Activated CD4-positive, alpha-beta T cell treated with anti-CD3 and anti-CD28 coated beads for 36 hours (primary cell): ENCODE results near the gene OR5J2. TPM values are rescaled to one million over a fixed set of nuclear protein-coding genes. Genes with fewer than 3 reads are reported as not detected.
"Not testable (repeated sequence)": the region's sequence is repeated elsewhere in the genome, so short reads cannot be mapped to it uniquely, and the experiment has no call there.

Source experiments
- ATAC-seq: fragments of 200-7000 bp; cut with Tn5 transposase; one replicate; pipeline ENCODE4 v1.10.0; 2021; ENCODE audit warnings: mild to moderate bottlenecking, moderate library complexity
- CTCF ChIA-PET: fragments of 350-600 bp; sonication (Branson Sonifier 250); formaldehyde crosslinking; loops from one replicate; lab custom pipeline; 2021; ENCODE audit warnings: antibody characterized with exemption; lab: Charles Lee
- POLR2A ChIA-PET: fragments of 350-600 bp; sonication (Branson Sonifier 250); formaldehyde crosslinking; loops from one replicate; lab custom pipeline; 2021; ENCODE audit warnings: antibody characterized with exemption, inconsistent platforms; lab: Charles Lee
- DNase-seq: peaks from one replicate; pipeline ENCODE4 v3.0.0-alpha.2; 2020
- H3K27ac Mint-ChIP-seq: one replicate; pipeline ENCODE4 v1.8.0; 2021; ENCODE audit warnings: mixed read lengths
- H3K27me3 Mint-ChIP-seq: one replicate; pipeline ENCODE4 v1.8.0; 2021; ENCODE audit warnings: mixed read lengths
- H3K36me3 Mint-ChIP-seq: one replicate; pipeline ENCODE4 v1.8.0; 2021; ENCODE audit warnings: low read depth, mixed read lengths
- H3K4me1 Mint-ChIP-seq: one replicate; pipeline ENCODE4 v1.8.0; 2021; ENCODE audit warnings: mixed read lengths
- H3K4me3 Mint-ChIP-seq: one replicate; pipeline ENCODE4 v1.8.0; 2021; ENCODE audit warnings: mild to moderate bottlenecking, moderate library complexity, mixed read lengths
- H3K9me3 Mint-ChIP-seq: one replicate; pipeline ENCODE4 v1.8.0; 2021; ENCODE audit warnings: low read depth, mixed read lengths
- intact Hi-C, 2 experiments: fragments of 100-400 bp; cut with DNase I in 1 of 2; cut with micrococcal nuclease in 1 of 2; formaldehyde crosslinking; loops; one replicate each; pipeline versions ENCODE4 v1.14.2 to v1.15.1; 2022 to 2024; cut with DNase I, micrococcal nuclease
- total RNA-seq, 2 experiments: library from RNA; stranded (reverse); gene quantifications; one replicate each; pipeline ENCODE4 v1.2.3, GENCODE V29; 2021

OR5J2 gene
- total RNA-seq, result not detected

GRCh38 chr11:56176318-56176717, at the start of gene OR5J2:
Gene OR5J2, plus strand, starts transcription at chr11:56176618. Its CDS starts 0 bp downstream, at chr11:56176618.
- intact Hi-C loops, result loop anchor here in 1 of 2 experiments (10.0 kb wide), 1 partner anchor 52 kb away; the partner anchor contains the start of gene OR8H3
- DNase-seq, result no peak
- no peaks in the 10 kb centered on the region for H3K4me1 Mint-ChIP-seq
- ChIA-PET POLR2A (no interaction called here), CTCF (no interaction called here)
- no peak within 1 kb of the TSS for H3K4me3 Mint-ChIP-seq
- peaks cover 18% of the 10 kb centered on the region for H3K9me3 Mint-ChIP-seq
- no peaks in the 10 kb centered on the region for H3K36me3 Mint-ChIP-seq
- no peak for ATAC-seq
- no peaks in the 10 kb centered on the region for H3K27me3 Mint-ChIP-seq
- H3K27ac Mint-ChIP-seq, result no peak within 1 kb of the TSS

GRCh38 chr11:56140151-56140661, 36.2 kb upstream of the OR5J2 start, which contains the start of gene OR8J3:
Gene OR8J3, minus strand, starts transcription at chr11:56140201. Its CDS starts 2,483 bp downstream, at chr11:56137718.
- no peak within 1 kb of the TSS for H3K27ac Mint-ChIP-seq
- intact Hi-C loops, result no loop called here
- CTCF ChIA-PET, result no interaction called here

GRCh38 chr11:56143681-56144080, 32.7 kb upstream of the OR5J2 start:
- intact Hi-C loops, DNase-seq, CTCF ChIA-PET, H3K4me3 Mint-ChIP-seq, POLR2A ChIA-PET, H3K27me3 Mint-ChIP-seq, H3K4me1 Mint-ChIP-seq, H3K36me3 Mint-ChIP-seq, H3K27ac Mint-ChIP-seq, ATAC-seq: not testable (repeated sequence)
- peaks cover 13% of the 10 kb centered on the region for H3K9me3 Mint-ChIP-seq

More at GRCh38 chr11:56140151-56140661, 36.2 kb upstream of the OR5J2 start, which contains the start of gene OR8J3:
- POLR2A ChIA-PET, result no interaction called here
- DNase-seq, result no peak
- H3K36me3 Mint-ChIP-seq, result no peaks in the 10 kb centered on the region
- H3K9me3 Mint-ChIP-seq, result peaks cover 14% of the 10 kb centered on the region
- no peaks in the 10 kb centered on the region for H3K27me3 Mint-ChIP-seq
- no peak for ATAC-seq
- no peak within 1 kb of the TSS for H3K4me3 Mint-ChIP-seq
- no peaks in the 10 kb centered on the region for H3K4me1 Mint-ChIP-seq

- H3K27ac Mint-ChIP-seq, result no peak overlapping the region
- no peaks in the 10 kb centered on the region for H3K36me3 Mint-ChIP-seq
- intact Hi-C loops, result no loop called here
- no peaks in the 10 kb centered on the region for H3K4me1 Mint-ChIP-seq
- ChIA-PET POLR2A (no interaction called here), CTCF (no interaction called here)
- H3K4me3 Mint-ChIP-seq, result no peak overlapping the region
- peaks cover 30% of the 10 kb centered on the region for H3K9me3 Mint-ChIP-seq
- no peaks in the 10 kb centered on the region for H3K27me3 Mint-ChIP-seq
- ATAC-seq (no peak), DNase-seq (no peak)
Observed at GRCh38 chr11:56151376-56151775, 25.0 kb upstream of the OR5J2 start.

GRCh38 chr11:56152333-56152732, 24.1 kb upstream of the OR5J2 start:
- Mint-ChIP-seq H3K36me3 (no peaks in the 10 kb centered on the region), H3K4me1 (no peaks in the 10 kb centered on the region), H3K27me3 (no peaks in the 10 kb centered on the region), H3K9me3 (peaks cover 39% of the 10 kb centered on the region), H3K4me3 (no peak overlapping the region), H3K27ac (no peak overlapping the region)
- DNase-seq, result no peak
- CTCF ChIA-PET, result no interaction called here
- POLR2A ChIA-PET, result no interaction called here
- ATAC-seq, result no peak
- intact Hi-C loops, result no loop called here

GRCh38 chr11:56160217-56160616, 16.2 kb upstream of the OR5J2 start, which contains the start of gene OR8K5:
Gene OR8K5, minus strand, starts transcription at chr11:56160317. Its CDS starts 0 bp downstream, at chr11:56160317.
- Mint-ChIP-seq H3K27me3 (no peaks in the 10 kb centered on the region), H3K4me3 (no peak within 1 kb of the TSS), H3K27ac (no peak within 1 kb of the TSS), H3K36me3 (no peaks in the 10 kb centered on the region), H3K9me3 (peaks cover 18% of the 10 kb centered on the region), H3K4me1 (no peaks in the 10 kb centered on the region)
- no peak for ATAC-seq
- intact Hi-C loops, result no loop called here
- CTCF ChIA-PET, result no interaction called here
- POLR2A ChIA-PET, result no interaction called here
- no peak for DNase-seq

- no peaks in the 10 kb centered on the region for H3K36me3 Mint-ChIP-seq
- no peak for ATAC-seq
Observed at GRCh38 chr11:56163804-56164203, 12.6 kb upstream of the OR5J2 start.

GRCh38 chr11:56172256-56172830, 4.1 kb upstream of the OR5J2 start:
- H3K4me3 Mint-ChIP-seq, result no peak overlapping the region
- CTCF ChIA-PET, result no interaction called here
- POLR2A ChIA-PET, result no interaction called here
- no peaks in the 10 kb centered on the region for H3K36me3 Mint-ChIP-seq
- peaks cover 11% of the 10 kb centered on the region for H3K9me3 Mint-ChIP-seq
- intact Hi-C loops, result loop anchor here in 1 of 2 experiments (10.0 kb wide), 1 partner anchor 48 kb away; the partner anchor contains the start of gene OR8H3
- H3K4me1 Mint-ChIP-seq, result no peaks in the 10 kb centered on the region
- no peak overlapping the region for H3K27ac Mint-ChIP-seq
- no peaks in the 10 kb centered on the region for H3K27me3 Mint-ChIP-seq
- DNase-seq (no peak), ATAC-seq (no peak)

More at GRCh38 chr11:56163804-56164203, 12.6 kb upstream of the OR5J2 start:
- intact Hi-C loops, result no loop called here
- Mint-ChIP-seq H3K4me1 (no peaks in the 10 kb centered on the region), H3K9me3 (peaks cover 11% of the 10 kb centered on the region), H3K27ac (no peak overlapping the region), H3K4me3 (no peak overlapping the region), H3K27me3 (no peaks in the 10 kb centered on the region)
- no peak for DNase-seq
- ChIA-PET POLR2A (no interaction called here), CTCF (no interaction called here)

- H3K27me3 Mint-ChIP-seq, result no peaks in the 10 kb centered on the region
Observed at GRCh38 chr11:56183459-56183858, 7.0 kb downstream of the OR5J2 start.

GRCh38 chr11:56188602-56189001, 12.2 kb downstream of the OR5J2 start:
- H3K27me3 Mint-ChIP-seq, result no peaks in the 10 kb centered on the region
- H3K36me3 Mint-ChIP-seq, result no peaks in the 10 kb centered on the region
- POLR2A ChIA-PET, result no interaction called here
- DNase-seq (no peak), ATAC-seq (no peak)
- H3K4me1 Mint-ChIP-seq, result no peaks in the 10 kb centered on the region
- intact Hi-C loops, result no loop called here
- CTCF ChIA-PET, result no interaction called here
- H3K27ac Mint-ChIP-seq, result no peak overlapping the region
- H3K9me3 Mint-ChIP-seq, result peaks cover 17% of the 10 kb centered on the region
- no peak overlapping the region for H3K4me3 Mint-ChIP-seq

More at GRCh38 chr11:56183459-56183858, 7.0 kb downstream of the OR5J2 start:
- intact Hi-C loops, result no loop called here
- ATAC-seq, result no peak
- POLR2A ChIA-PET, result no interaction called here
- H3K27ac Mint-ChIP-seq, result no peak overlapping the region
- DNase-seq, result no peak
- H3K36me3 Mint-ChIP-seq, result no peaks in the 10 kb centered on the region
- H3K4me1 Mint-ChIP-seq, result no peaks in the 10 kb centered on the region
- H3K4me3 Mint-ChIP-seq, result no peak overlapping the region
- CTCF ChIA-PET, result no interaction called here
- peaks cover 16% of the 10 kb centered on the region for H3K9me3 Mint-ChIP-seq

GRCh38 chr11:56196705-56197104, 20.3 kb downstream of the OR5J2 start:
- no peak overlapping the region for H3K27ac Mint-ChIP-seq
- ChIA-PET POLR2A (no interaction called here), CTCF (no interaction called here)
- no peaks in the 10 kb centered on the region for H3K27me3 Mint-ChIP-seq
- H3K4me1 Mint-ChIP-seq, result no peaks in the 10 kb centered on the region
- H3K9me3 Mint-ChIP-seq, result peaks cover 11% of the 10 kb centered on the region
- ATAC-seq, result no peak
- DNase-seq, result no peak
- intact Hi-C loops, result no loop called here
- H3K4me3 Mint-ChIP-seq, result no peak overlapping the region
- no peaks in the 10 kb centered on the region for H3K36me3 Mint-ChIP-seq

- no peaks in the 10 kb centered on the region for H3K27me3 Mint-ChIP-seq
- POLR2A ChIA-PET, result no interaction called here
- no peak overlapping the region for H3K4me3 Mint-ChIP-seq
- intact Hi-C loops, result no loop called here
- H3K27ac Mint-ChIP-seq, result no peak overlapping the region
- peaks cover 9% of the 10 kb centered on the region for H3K9me3 Mint-ChIP-seq
- H3K4me1 Mint-ChIP-seq, result no peaks in the 10 kb centered on the region
- CTCF ChIA-PET, result no interaction called here
- no peaks in the 10 kb centered on the region for H3K36me3 Mint-ChIP-seq
- DNase-seq, result no peak
- no peak for ATAC-seq
Observed at GRCh38 chr11:56197367-56197766, 20.9 kb downstream of the OR5J2 start.
